SH-SY5Y (cell line): ENCODE measurements around the gene ZNF214.

Experiments
- GATA2 ChIP-seq: IDR thresholded peaks from 2 replicates; pipeline ENCODE4 v1.6.1; 2011; ENCODE audit warnings: mild to moderate bottlenecking, low read depth, low read length
- GATA3 ChIP-seq: IDR thresholded peaks from 2 replicates; pipeline ENCODE4 v1.6.1; 2011; ENCODE audit warnings: low read depth, mild to moderate bottlenecking, low read length, moderate library complexity

GRCh38 chr11:6995703-6996102, 24.4 kb downstream of the ZNF214 start:
- TF ChIP-seq GATA2, result no peak
- no peak for TF ChIP-seq GATA3
